Fibroblast of lung (primary cell): ENCODE measurements around the gene ZNF841.

ENCODE experiments used
- CTCF ChIP-seq, 2 donors: IDR thresholded peaks in 1 of 2; conservative IDR thresholded peaks in 1 of 2; 1 replicate in 1 of 2; 2 replicates in 1 of 2; pipeline ENCODE4 v1.5.1; 2011 to 2012; ENCODE audit warnings: low read length in 2 of 2, control low read depth in 1 of 2, inconsistent platforms in 1 of 2, low read depth in 1 of 2, mild to moderate bottlenecking in 1 of 2
- EZH2 ChIP-seq: IDR thresholded peaks from 2 replicates; pipeline ENCODE4 v1.5.1; 2012; ENCODE audit warnings: low read length, control low read depth, mild to moderate bottlenecking; ENCODE audit errors: missing control alignments

- TF ChIP-seq CTCF (conservative IDR thresholded peaks at IDR 0.05 in 1 of 2, IDR thresholded peaks at IDR 0.05 in 1 of 2; ENCODE audit: low read depth in 1 of 2, low read length in 2 of 2) = no peak
- TF ChIP-seq EZH2 = no peak
Measured at GRCh38 chr19:52110780-52111179, 15.2 kb upstream of the ZNF841 start.
